Brain microvascular endothelial cell (primary cell): ENCODE data around the gene IL17A.

Experiments
- DNase-seq: peaks from one replicate; pipeline ENCODE4 v3.0.0-alpha.2; 2020
- H3K27ac ChIP-seq: fragments of 250-450 bp; sonication (Bioruptor Pico); 2 replicates; pipeline ENCODE4 v1.5.1; 2020; ENCODE audit warnings: mild to moderate bottlenecking, moderate library complexity
- H3K27me3 ChIP-seq: fragments of 250-450 bp; sonication (Bioruptor Pico); replicated peaks from 2 replicates; pipeline ENCODE4 v1.5.1; 2020; ENCODE audit warnings: mild to moderate bottlenecking
- H3K36me3 ChIP-seq: fragments of 250-450 bp; sonication (Bioruptor Pico); replicated peaks from 2 replicates; pipeline ENCODE4 v1.5.1; 2020; ENCODE audit warnings: mild to moderate bottlenecking
- H3K4me3 ChIP-seq: 2 replicates; pipeline ENCODE4 v1.5.1; 2011; ENCODE audit warnings: low read depth, mild to moderate bottlenecking, control low read depth, low read length, moderate library complexity
- CTCF ChIP-seq: IDR thresholded peaks from 2 replicates; pipeline ENCODE4 v1.5.1; 2011; ENCODE audit warnings: low read depth, mild to moderate bottlenecking, moderate library complexity, low read length, control low read depth, inconsistent platforms; ENCODE audit errors: missing control alignments
- in situ Hi-C: cut with HindIII; loops from 2 replicates; pipeline ENCODE4 v1.10.0; 2017; ENCODE audit warnings: low sequenced_read_pairs, low pct_ligation_motif_present

Gene IL17A

GRCh38 chr6:52221302-52221701 is 35.1 kb downstream of the IL17A start:
- Histone ChIP-seq H3K36me3 (no peaks in the 10 kb centered on the region), H3K27me3 (no peaks in the 10 kb centered on the region), H3K27ac (no peak overlapping the region), H3K4me3 (no peak overlapping the region)
- in situ Hi-C loops: no loop called here
- DNase-seq: no peak
- TF ChIP-seq CTCF: no peak

GRCh38 chr6:52227495-52227894 is 41.3 kb downstream of the IL17A start:
- no peak for TF ChIP-seq CTCF
- no peak overlapping the region for H3K4me3 ChIP-seq
- no peak overlapping the region for H3K27ac ChIP-seq
- in situ Hi-C loops: no loop called here
- H3K27me3 ChIP-seq: no peaks in the 10 kb centered on the region
- H3K36me3 ChIP-seq: no peaks in the 10 kb centered on the region
- DNase-seq: no peak

GRCh38 chr6:52230685-52231084 is 44.5 kb downstream of the IL17A start:
- no peak overlapping the region for H3K27ac ChIP-seq
- no peak for DNase-seq
- H3K36me3 ChIP-seq: no peaks in the 10 kb centered on the region
- no peak overlapping the region for H3K4me3 ChIP-seq
- no peak for TF ChIP-seq CTCF
- in situ Hi-C loops: no loop called here
- H3K27me3 ChIP-seq: no peaks in the 10 kb centered on the region

GRCh38 chr6:52231406-52232127 is 45.4 kb downstream of the IL17A start:
- DNase-seq: no peak
- Histone ChIP-seq H3K4me3 (no peak overlapping the region), H3K36me3 (no peaks in the 10 kb centered on the region), H3K27me3 (no peaks in the 10 kb centered on the region), H3K27ac (no peak overlapping the region)
- in situ Hi-C loops: no loop called here
- no peak for TF ChIP-seq CTCF

GRCh38 chr6:52233005-52233404 is 46.8 kb downstream of the IL17A start:
- TF ChIP-seq CTCF: no peak
- DNase-seq: no peak
- in situ Hi-C loops: no loop called here
- Histone ChIP-seq H3K27me3 (no peaks in the 10 kb centered on the region), H3K27ac (no peak overlapping the region), H3K36me3 (no peaks in the 10 kb centered on the region), H3K4me3 (no peak overlapping the region)
